ENCODE results near the gene NPAS2. TPM values are rescaled to one million over a fixed set of nuclear protein-coding genes. Genes with fewer than 3 reads are reported as not detected.

NPAS2 gene
- total RNA-seq, 3 donors from 2014 or later: 6.2 to 42.3 (median 22.5) TPM

DNA sequence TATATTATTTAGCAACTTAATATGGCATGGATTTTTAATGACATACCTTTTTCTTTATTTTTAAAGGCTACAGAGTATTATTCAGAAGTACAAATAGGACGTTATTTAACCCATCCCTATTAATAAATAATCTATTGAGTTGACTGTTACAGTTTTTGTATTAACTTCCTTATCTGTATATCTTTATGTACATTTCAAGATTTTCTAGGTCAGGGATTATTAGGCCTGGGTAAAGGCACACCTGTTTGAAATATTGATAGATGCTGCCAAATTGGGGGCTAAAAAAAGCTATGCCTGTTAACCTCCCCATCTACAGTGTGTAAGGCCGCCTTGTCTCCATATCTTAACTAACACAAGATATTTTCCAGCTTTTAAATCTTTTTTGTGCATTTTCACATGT, 6.6 kb downstream of the NPAS2 start:
- Histone ChIP-seq H3K36me3 (no peaks in the 10 kb centered on the region), H3K4me1 (no peaks in the 10 kb centered on the region), H3K4me3 (no peak overlapping the region), H3K9me3 (peaks cover 0 to 16% of the 10 kb centered on the region in 2 donors), H3K27me3 (no peaks in the 10 kb centered on the region), H3K27ac (no peak overlapping the region)
- intact Hi-C loops (cut with DNase I; ENCODE audit: low total_unique reads): no loop called here
- DNase-seq (ENCODE audit: low spot score in 2 of 2): no peak
- TF ChIP-seq POLR2AphosphoS5 (IDR thresholded peaks at IDR 0.05) (no peak), POLR2A (IDR thresholded peaks at IDR 0.05) (no peak)
- TF ChIP-seq, protein P1, sequence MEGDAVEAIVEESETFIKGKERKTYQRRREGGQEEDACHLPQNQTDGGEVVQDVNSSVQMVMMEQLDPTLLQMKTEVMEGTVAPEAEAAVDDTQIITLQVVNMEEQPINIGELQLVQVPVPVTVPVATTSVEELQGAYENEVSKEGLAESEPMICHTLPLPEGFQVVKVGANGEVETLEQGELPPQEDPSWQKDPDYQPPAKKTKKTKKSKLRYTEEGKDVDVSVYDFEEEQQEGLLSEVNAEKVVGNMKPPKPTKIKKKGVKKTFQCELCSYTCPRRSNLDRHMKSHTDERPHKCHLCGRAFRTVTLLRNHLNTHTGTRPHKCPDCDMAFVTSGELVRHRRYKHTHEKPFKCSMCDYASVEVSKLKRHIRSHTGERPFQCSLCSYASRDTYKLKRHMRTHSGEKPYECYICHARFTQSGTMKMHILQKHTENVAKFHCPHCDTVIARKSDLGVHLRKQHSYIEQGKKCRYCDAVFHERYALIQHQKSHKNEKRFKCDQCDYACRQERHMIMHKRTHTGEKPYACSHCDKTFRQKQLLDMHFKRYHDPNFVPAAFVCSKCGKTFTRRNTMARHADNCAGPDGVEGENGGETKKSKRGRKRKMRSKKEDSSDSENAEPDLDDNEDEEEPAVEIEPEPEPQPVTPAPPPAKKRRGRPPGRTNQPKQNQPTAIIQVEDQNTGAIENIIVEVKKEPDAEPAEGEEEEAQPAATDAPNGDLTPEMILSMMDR (IDR thresholded peaks at IDR 0.05): no peak

DNA sequence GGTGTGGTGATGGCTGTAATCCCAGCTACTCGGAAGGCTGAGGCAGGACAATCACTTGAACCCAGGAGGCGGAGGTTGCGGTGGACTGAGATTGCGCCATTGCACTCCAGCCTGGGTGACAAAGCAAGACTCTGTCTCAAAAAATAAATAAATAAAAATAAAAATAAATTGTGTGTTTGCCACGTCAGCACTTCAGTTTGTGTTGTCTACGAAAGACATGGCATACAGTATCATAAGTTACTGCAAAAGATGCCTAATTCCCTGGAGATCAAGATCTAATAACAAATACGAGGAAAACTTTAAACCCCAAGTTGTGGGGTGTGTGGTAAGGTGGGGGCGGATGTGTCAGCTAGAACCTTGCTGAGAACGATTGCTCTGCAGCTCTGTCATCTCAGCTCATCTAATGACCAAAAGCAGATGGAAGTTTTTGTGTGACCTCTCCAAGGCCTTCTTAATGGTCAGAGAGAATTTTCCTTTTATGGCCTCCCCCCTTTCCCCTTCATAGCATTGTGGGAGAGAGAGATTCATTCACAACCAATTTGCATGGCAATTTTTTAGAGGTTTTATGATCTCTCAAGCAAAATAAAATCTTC, 11.3 kb downstream of the NPAS2 start:
- H3K27ac ChIP-seq: no peak overlapping the region
- H3K4me1 ChIP-seq: no peaks in the 10 kb centered on the region
- TF ChIP-seq, protein P1 (IDR thresholded peaks at IDR 0.05): no peak
- TF ChIP-seq POLR2AphosphoS5 (IDR thresholded peaks at IDR 0.05): no peak
- no peak for TF ChIP-seq POLR2A (IDR thresholded peaks at IDR 0.05)
- no peaks in the 10 kb centered on the region for H3K27me3 ChIP-seq
- peaks cover 0 to 16% of the 10 kb centered on the region in 2 donors for H3K9me3 ChIP-seq
- intact Hi-C loops (cut with DNase I; ENCODE audit: low total_unique reads): no loop called here
- no peaks in the 10 kb centered on the region for H3K36me3 ChIP-seq
- no peak overlapping the region for H3K4me3 ChIP-seq
- no peak for DNase-seq (ENCODE audit: low spot score in 2 of 2)

DNA sequence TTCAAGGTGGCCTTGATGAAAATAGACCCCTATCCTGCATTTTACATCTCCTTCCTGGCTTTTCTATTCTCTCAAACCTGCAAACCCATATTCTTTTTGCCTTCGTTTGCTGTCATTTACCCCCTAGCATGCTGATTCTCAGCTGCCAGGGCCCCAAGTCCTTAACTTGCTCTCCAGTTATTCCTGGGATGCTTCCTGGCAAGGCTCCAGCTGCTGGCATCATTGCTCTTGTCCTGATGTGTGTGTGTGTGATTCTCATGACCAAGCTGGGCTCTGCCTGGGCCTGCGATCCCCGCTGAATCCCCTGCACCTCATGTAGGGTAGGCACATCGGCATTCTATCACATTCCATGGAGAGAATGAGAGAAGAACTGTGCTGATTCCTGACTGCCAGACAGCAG, 11.9 kb downstream of the NPAS2 start:
- Histone ChIP-seq H3K27ac (no peak overlapping the region), H3K36me3 (no peaks in the 10 kb centered on the region), H3K4me3 (no peak overlapping the region), H3K27me3 (no peaks in the 10 kb centered on the region), H3K4me1 (no peaks in the 10 kb centered on the region), H3K9me3 (peaks cover 0 to 16% of the 10 kb centered on the region in 2 donors)
- intact Hi-C loops (cut with DNase I; ENCODE audit: low total_unique reads): no loop called here
- DNase-seq (ENCODE audit: low spot score in 2 of 2): no peak
- TF ChIP-seq POLR2AphosphoS5 (IDR thresholded peaks at IDR 0.05) (no peak), POLR2A (IDR thresholded peaks at IDR 0.05) (no peak)
- TF ChIP-seq, protein P1 (IDR thresholded peaks at IDR 0.05): no peak

DNA sequence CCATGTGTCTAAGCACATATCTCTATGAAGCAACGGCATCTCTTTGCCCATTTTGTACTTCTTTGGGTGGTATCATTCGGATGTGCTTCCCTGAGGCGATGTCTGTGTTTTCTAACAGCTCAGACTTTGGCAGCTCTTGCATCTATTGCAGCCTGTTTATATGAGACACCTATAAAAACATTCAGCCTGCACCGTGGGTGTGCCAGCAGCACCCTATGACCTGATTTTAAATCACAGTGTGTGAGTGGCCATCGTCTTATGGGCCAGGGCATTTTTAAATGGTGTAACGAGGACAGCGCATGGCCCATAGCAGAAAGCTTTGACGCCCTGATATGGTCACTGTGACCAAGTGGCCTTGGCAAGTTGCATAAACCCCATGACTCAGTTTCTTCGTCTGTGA, 12.9 kb downstream of the NPAS2 start:
- Histone ChIP-seq H3K27me3 (no peaks in the 10 kb centered on the region), H3K9me3 (peaks cover 0 to 8% of the 10 kb centered on the region in 2 donors), H3K36me3 (no peaks in the 10 kb centered on the region), H3K27ac (no peak overlapping the region), H3K4me1 (no peaks in the 10 kb centered on the region), H3K4me3 (no peak overlapping the region)
- DNase-seq (ENCODE audit: low spot score in 2 of 2): no peak
- intact Hi-C loops (cut with DNase I; ENCODE audit: low total_unique reads): no loop called here
- TF ChIP-seq, protein P1 (IDR thresholded peaks at IDR 0.05): no peak

DNA sequence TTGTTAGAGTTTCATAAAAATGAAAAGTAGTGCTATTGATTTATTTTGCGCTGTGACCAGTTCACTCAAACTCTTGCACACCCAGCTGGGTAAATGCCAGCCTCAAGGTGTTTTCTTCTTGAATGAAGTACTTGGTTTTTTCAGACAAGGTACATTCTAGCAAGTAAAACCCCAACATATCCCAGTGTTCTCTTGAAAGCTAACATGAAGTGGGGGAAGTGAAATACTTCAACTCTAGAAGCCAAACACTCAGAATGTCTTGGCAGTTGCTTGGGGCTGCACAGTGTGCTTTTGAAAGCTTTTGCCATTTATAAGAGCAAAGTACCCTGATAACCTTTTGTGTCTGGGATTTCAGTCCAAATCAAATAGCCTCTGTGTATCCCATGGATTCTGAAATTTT, 13.4 kb downstream of the NPAS2 start:
- Histone ChIP-seq H3K27me3 (no peaks in the 10 kb centered on the region), H3K4me3 (no peak overlapping the region), H3K36me3 (no peaks in the 10 kb centered on the region), H3K27ac (no peak overlapping the region), H3K9me3 (peaks cover 0 to 4% of the 10 kb centered on the region in 2 donors), H3K4me1 (no peaks in the 10 kb centered on the region)
- no peak for DNase-seq (ENCODE audit: low spot score in 2 of 2)
- TF ChIP-seq, protein P1 (IDR thresholded peaks at IDR 0.05): no peak
- no peak for TF ChIP-seq POLR2AphosphoS5 (IDR thresholded peaks at IDR 0.05)
- TF ChIP-seq POLR2A (IDR thresholded peaks at IDR 0.05): no peak
- intact Hi-C loops (cut with DNase I; ENCODE audit: low total_unique reads): no loop called here

Measured in breast epithelium (tissue), 4 donors.